HG03280 (cell line): ENCODE data around the gene REX1BD.
"Not testable (repeated sequence)": the region's sequence is repeated elsewhere in the genome, so short reads cannot be mapped to it uniquely, and the experiment has no call there.

ENCODE experiments used
- ATAC-seq: cut with Tn5 transposase; IDR thresholded peaks from one replicate; pipeline ENCODE4 v1.9.1; 2021; ENCODE audit warnings: mild to moderate bottlenecking, moderate library complexity; ENCODE audit not compliant: unreplicated experiment

Gene REX1BD

DNA sequence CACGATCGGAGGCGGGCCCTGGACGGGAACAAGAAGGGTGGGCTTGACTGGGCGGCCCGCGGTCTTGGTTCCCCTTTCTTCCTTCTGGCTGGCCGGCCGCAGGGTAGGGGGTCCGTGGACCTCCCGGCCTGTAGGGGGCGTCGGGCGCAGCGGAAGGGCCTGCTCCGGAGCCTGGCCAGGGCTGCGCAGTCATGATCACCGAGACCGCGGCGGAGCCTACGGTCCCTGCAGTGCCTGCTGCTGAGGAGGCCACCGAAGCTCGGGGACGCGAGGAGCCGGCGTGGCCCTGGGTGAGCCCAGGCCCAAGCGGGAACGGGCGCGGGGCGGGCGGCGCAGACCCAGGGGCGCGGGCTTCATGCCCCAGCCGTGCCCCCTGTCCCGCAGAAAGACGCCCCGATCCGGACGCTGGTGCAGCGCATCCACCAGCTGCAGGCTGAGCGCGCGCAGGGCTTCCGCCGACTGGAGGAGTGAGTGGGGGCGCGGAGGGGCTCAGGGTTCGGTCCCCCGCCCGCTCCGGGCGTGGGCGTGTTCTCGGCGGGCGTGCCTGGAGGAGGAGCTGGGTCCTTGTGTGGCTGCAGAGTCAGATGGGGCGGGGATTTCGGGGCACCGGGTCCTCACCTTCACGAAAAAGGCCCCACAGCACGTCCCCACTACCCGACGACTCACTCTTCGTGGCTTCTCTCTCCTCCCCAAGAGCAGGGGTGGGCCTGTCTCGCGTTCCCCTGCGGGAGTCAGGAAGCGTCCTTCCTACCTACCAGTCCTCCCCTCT, at the start of gene REX1BD:
TSS of gene REX1BD (plus strand) at position 188 of the 769 bp plus-strand sequence. CDS start at position 192, 4 bp downstream.
- peak; percentile 67 for ATAC-seq

DNA sequence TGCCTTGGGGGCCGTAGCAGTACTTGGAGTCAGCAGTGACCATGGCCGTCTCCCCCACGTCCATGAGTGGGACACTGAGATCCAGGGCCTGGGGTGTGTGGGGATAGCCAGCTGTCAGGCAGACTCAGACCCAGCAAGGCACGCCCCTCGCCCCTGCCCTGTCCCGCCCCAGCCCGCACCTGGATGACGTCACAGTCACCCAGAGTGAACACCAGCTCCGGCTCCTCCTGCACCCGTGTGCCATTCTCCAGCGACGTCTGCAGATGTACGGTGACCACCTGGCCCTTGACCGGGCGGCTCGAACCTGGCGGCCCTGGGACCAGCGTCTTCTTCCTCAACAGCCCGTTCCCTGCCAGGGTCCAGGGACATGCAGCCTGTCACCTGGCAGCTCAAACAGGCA, 49.2 kb upstream of the REX1BD start:
- no peak for ATAC-seq

DNA sequence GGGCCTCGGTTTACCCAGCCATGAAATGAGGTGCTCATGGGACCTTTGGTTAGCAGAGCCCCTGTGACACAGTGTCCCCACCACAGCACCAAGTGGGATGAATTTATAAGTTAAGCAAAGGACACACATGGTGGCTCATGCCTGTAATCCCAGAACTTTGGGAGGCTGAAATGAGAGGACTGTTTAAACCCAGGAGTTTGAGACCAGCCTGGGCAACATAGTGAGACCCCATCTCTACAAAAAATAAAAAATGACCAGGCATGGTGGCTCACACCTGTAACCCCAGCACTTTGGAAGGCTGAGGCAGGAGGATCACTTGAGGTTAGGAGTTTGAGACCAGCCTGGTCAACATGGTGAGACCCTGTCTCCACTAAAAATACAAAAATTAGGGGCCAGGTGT, 48.4 kb upstream of the REX1BD start:
- ATAC-seq = not testable (repeated sequence)

DNA sequence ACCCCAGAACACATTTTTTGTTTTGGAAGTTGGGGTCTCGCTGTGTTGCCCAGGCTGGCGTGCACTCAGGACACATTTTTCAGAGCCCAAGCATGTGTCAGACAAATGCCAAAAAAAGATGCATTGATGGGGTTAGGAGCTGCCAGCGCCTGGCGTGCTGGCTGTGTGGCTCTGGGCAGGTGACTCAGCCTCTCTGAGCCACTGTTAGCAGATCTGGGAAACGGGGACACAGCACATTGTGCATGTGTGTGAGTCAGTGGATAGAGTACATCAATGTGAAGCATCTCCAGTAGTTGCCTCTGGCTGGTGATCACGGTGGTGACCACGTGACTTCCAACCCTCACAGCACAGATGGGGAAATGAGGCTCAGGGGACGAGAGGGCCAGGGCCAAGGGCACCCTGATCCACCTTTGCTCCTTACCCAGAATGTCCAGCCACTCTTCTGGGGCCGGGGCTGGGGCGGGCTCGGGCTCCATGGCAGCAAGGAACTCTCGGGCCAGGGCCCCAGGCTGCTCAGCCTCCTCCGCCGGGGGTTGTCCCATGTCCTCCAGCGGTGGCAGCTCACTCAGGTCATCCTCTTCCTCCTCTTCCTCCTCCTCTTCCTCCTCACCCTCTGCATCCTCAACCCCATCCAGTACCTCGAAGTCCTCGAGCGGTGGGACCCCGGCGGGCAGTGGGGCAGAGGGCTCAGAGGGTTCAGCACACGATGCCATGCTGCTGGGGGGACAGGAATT, 47.2 kb upstream of the REX1BD start:
- ATAC-seq = no peak

DNA sequence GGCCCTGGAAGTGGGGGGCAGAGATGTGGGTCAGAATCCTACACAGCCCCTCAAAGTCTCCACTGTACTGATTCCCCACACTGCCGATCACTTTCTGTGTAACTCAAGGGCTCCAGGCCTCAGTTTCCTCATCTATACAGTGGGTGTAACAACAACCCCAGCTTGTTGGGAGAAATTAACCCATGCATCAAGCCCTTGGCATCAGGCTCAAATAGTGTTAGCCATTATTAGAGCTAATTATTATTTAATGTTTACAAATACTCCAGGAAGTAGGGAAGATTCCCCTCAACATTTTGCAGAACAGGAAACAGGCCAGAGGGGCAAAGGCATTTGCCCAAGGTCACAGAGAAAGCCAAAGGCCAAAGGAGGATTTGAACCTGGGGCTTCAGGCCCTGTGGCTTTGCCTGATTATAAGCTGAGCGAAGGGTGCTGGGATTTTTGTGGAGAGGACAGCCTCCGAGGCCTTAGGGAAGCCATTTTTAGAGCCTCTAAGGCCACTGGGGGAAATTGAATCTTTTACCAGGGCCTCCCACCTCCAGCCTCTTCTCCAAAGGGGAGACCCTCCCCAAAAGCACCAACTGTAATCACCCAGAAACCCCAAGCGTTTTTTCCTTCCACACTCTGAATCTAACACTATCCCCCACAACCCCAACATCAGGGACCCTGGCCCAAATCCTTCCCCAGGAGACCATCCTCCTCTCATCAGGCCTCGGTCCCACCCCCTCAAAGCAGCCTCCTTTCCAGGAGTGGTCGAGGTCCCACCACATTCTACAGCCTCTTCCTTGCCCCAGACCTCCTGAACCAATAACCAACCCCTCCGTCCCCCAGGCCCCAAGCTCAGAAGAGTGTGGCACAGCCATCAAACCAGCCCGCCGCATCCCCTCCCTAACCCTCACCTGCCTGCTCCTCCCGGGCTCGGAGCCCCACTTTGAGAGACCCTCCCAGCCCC, 46.3 kb upstream of the REX1BD start:
- ATAC-seq = no peak

DNA sequence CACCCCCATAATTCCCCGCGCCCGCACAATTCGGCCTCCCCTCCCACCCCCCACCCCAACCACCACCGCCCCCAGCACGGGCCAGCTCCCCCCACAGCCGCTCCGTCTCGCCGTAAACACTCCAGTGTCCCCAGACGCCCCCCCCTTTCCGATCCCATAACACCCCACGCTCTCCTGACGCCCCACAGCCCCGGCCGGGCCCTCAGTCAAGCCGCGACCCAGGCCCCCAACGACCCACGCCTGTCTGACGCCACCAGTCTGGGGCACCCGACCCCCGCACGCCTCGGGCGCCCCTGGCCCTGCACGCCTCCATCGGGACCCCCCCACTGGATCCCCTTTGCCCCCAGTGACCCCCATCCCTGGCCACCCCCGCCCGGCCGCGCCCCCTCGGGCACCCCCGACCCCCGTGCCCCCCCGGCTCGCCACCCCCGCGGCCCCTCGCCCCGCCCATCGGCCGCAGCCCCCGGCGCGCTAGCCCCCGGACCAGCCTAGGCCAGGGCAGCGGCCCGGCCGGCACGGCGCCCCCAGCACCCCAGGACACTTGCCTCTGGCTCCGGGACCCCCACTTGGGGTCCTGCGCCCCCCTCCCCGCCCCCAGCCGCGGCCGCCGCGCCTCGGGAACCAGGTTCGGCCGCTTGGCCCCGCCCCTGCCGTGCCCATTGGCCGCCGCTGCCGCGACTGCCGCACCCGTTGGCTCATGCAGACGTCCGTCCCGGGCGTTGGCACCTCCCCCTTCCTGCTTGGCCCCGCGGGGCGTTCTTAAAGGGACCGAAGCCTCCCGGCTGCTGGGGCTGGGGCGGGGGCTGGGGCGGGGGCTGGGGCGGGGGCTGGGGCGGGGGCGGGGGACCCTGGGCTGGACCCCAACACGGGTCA, 45.4 kb upstream of the REX1BD start, which contains the start of gene FKBP8:
TSS of gene FKBP8 (minus strand) at position 633 of the 873 bp plus-strand sequence. CDS start 1,603 bp downstream, outside the sequence.
- ATAC-seq = peak; percentile 95

DNA sequence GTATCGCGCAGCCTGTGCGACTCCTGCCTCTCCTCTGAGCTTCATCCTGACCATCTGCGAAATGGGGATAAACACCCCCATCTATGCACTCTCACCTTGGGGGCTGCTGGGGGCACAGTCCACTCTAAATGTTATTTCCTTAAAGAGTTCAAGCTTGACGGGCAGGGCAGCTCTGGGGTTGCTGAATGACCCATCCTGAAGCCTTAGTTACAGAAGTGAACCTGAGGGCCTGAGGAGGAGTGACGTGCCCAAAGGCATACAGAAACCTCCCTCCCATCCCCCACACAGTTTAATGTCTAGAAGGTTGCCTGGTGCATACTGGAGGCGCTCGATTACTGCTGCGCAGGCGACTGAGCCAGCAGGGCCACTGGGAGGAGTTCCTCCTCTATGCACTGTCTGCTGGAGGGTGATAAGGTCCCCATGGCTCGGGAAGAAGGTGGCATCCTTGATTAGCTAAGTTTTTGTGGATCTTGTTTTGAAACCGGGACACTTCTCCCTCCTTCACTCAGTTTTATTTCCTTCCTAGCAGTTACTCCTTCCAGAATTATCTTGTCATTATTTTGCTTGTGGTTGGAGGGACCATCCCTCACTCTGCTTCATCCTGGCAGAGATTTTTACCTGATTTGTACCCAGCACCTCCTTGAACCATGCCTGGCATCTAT, 44.7 kb upstream of the REX1BD start:
- peak; percentile 62 for ATAC-seq

DNA sequence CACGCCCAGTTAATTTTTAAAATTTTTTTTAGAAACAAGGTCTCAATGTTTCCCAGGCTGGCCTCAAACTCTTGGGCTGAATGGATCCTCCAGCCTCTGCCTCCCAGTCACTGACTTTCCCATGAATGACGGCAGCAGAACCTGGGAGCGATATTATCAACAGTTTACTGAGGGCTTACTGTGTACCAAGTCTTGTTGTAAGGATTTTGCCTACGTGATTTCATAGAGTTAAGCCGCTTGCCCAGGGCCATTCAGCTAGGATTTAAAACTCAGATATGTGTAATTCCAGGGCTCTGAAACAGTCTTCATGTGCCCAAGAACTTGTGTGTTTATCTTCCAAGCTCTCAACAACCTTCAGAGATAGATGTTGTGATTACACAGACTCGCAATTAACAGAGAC, 37.0 kb upstream of the REX1BD start:
- ATAC-seq = no peak

DNA sequence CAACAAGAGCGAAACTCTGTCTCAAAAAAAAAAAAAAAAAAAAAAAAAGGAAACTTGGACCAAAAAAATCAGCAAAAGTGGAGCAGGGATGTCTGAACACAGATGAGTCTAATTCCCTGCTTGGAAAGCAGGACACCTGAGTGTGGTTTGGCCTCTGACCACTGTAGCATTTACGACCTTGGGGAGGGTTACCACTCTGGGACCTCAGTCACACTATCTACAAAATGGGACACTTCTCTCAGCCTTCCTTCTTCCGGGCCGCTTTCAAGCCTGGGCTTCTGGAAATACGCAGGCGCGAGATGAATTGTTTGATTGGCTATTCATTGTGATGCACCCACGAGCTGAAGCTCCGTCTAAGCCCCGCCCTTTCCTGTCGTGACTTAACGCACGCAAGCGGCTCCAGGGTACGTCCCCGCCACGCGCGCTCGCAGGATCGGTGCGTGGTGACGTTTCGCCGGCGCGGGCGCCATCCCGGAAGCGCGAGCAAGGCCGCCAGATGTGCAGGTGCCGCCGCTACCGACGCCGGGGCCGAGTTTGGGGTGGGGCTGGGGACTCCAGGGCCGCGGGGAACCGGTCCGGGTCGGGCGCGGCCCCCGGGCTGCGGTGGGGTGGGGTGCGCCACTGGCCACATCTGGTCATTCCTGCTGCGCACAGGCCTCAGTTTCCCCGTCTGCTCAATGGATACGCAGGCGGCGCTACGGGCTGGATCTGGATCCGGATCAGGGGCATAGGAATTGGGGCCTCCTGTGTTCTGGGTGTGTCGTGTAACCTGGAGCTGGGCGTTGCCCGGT, 31.0 kb upstream of the REX1BD start, which contains the start of gene KXD1:
TSS of gene KXD1 (plus strand) at position 460 of the 791 bp plus-strand sequence. CDS start 4,187 bp downstream, outside the sequence.
- ATAC-seq = peak; percentile 96

DNA sequence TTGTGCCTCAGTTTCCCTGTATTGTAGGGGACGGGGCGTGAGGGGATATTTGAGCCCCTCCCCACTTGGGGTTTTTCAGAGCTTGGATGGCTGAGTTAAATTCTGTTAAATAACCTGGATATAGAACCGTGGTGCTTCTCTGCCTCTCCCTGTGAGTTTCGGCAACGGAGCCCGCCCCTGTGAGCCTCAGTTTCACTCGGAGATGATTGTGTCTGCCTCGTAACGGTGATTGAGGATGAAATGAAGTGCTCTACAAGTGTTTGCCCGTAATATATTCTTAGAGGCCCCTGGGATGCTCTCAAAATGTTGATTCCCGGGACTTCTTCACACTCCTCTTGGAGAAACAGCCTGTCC, 30.4 kb upstream of the REX1BD start:
- ATAC-seq = no peak

DNA sequence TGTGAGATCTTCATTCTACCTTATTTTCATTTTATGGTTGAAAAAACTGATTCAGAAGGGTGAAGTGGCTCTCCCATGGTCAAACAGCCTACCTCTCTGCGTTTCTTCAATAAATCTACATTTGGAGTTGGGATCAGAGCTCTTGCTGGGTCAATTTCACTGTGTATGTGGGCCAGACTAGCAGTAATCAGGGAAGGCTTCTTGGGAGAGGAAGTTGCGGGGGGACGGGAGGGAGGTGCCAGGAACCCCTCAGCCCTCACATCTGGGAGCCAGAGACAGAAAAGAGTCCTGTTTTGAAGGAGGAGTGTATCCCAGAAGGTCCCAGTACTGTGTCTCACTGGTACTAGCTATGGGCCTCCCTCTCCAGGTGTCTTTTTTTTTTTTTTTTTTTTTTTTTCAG, 30.0 kb upstream of the REX1BD start:
- ATAC-seq = no peak

DNA sequence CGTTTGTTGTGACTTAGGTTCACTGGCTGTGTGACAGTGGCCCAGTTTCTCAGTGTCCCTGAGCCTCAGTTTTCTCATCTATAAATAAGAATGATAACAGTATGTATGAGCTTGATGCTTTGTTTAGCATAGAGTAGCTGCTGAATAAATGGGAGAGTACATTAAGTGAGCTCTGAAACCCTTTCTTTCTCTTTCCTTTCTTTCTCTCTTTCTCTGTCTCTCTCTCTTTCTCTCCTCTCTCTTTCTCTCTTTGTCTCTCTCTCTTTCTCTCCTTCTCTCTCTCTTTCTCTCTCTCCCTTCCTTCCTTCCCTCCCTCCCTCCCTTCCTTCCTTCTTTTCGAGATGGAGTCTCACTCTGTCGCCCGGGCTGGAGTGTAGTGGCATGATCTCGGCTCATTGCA, 28.9 kb upstream of the REX1BD start:
- ATAC-seq = no peak

DNA sequence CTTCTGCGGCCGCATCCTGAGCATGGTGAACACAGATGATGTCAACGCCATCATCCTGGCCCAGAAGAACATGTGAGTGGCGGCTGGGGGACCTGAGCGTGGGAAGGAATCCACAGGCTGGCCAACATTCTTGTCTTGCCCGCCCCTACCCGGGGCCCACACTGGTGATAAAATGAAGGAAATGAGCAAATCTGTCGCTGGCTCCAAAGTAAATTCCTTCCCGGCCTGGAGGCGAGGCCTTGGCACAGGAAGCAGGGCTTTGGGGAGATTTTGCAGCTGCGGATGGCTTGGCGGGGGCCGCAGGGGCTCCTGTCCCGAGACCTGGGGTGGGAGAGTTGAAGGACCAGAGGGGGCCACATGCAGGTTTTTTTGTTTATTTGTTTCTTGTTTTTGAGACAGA, 26.5 kb upstream of the REX1BD start:
- no peak for ATAC-seq

DNA sequence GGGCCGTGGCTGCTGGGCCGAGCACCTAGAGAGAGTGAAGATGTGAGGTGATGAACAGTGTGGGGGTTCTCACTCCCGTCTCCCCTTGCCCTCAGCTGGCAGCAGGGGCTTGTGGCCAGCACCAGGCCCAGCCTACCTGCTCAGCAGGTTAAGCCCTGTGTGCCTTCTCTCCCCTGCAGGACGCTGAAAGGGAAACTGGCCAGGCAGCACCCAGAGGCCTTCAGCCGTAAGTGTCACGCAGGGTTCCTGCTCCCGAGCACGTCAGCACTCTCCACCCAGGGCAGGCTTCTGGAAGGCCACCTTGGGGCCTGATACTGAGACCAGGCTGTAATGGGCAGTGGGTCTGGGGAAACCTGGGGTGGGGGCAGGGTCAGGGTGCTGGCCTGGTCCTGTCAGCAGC, 21.6 kb upstream of the REX1BD start:
- ATAC-seq = no peak

DNA sequence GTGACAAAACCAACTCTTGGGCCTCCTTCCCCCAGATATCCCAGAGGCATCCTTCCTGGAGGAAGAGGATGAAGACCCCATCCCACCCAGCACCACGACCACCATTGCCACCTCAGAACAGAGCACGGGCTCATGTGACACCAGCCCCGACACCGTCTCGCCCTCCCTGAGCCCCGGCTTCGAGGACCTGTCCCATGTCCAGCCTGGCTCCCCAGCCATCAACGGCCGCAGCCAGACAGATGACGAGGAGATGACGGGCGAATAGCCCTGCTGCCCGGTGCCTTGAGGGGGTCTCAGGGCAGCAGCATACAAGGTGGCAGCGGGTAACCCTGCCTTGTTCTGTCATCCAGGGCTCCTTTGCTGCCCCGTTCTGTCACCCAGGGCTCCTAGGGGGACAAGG, 20.2 kb upstream of the REX1BD start:
- ATAC-seq = no peak

DNA sequence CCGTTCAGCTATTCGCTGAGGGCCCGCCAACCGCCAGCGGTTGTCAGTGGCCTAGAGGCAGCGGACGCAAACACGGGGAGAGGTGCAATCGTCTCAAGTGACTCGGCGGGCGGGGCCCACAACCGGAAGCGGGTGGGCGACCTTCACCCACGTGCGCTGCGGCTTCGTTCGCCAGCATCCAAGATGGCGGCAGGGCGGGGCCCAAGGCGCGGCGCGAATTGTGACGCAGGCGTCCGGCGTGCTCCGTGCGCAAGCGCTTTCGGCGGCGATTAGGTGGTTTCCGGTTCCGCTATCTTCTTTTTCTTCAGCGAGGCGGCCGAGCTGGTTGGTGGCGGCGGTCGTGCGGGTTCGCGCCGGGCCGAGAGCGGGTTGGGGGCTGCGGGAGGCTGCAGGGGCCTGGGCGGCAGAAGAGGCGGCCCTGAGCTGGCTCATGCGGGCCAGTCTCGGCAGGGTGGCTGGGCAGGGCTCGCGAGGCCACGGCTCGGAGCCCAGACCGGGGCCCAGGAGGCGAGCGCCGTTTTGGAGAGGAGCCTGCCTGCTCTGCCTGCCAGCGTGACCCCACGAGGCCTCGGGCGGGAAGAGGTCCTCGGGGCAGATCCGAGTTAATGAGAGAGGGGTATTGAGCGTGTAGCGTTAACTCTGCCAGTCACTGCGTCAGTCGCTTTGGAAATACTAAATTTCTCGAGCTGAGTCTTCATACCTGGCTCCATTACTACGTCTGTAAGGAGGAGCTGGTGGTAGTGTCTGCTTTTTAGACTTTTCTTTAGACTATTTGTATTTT, 16.8 kb upstream of the REX1BD start, which contains the start of gene UBA52:
TSS of gene UBA52 (plus strand) at position 294 of the 781 bp plus-strand sequence. CDS start 1,444 bp downstream, outside the sequence.
- peak; percentile 93 for ATAC-seq

DNA sequence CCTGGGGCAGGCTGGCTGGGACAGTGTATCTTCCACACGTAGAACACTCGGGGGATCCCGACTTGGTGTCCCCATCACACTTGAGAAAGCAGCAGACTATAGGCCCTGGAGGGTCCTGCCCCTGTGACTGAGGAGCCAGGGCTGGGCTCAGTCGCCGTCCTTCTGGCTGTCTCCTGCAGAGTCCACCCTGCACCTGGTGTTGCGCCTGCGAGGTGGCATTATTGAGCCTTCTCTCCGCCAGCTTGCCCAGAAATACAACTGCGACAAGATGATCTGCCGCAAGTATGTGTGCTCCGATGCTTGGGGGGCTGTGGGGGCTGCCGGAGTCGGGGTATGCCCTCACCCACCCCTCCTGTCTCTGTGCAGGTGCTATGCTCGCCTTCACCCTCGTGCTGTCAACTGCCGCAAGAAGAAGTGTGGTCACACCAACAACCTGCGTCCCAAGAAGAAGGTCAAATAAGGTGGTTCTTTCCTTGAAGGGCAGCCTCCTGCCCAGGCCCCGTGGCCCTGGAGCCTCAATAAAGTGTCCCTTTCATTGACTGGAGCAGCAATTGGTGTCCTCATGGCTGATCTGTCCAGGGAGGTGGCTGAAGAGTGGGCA, 13.8 kb upstream of the REX1BD start:
- ATAC-seq = no peak
